Stimulated activated CD4-positive, alpha-beta T cell treated with anti-CD3 and anti-CD28 coated beads, Interleukin-15, amount 100 ng/mL, for 24 hours (primary cell): ENCODE results near the gene SYMPK.
"Not testable (repeated sequence)": the region's sequence is repeated elsewhere in the genome, so short reads cannot be mapped to it uniquely, and the experiment has no call there.

ENCODE experiments used
- DNase-seq: peaks from one replicate; pipeline ENCODE4 v3.0.0-alpha.2; 2020

The SYMPK gene

GRCh38 chr19:45862564-45863334, at the start of gene SYMPK:
Gene SYMPK, minus strand, starts transcription at chr19:45863147. Its CDS starts 8,652 bp downstream, at chr19:45854495.
- DNase-seq = peak; percentile 100

GRCh38 chr19:45911291-45911690, 48.3 kb upstream of the SYMPK start:
- DNase-seq = no peak

DNA sequence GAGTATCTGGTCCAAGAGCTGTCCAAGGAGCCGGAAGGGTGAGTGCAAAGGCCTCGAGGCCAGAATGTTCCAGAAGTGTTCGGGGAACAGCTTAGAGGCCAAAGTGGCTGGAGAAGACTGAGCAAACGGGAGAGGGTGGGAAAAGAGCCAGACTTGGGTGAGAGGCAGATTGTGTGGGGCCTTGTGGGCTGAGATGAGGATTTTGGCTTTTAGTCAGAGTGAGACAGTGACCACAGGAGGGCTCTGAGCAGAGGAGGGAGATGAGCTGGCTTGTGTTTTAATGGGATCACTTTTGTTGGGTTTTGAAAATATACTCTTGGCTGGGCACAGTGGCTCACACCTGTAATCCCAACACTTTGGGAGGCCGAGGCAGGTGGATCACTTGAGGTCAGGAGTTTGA, 46.0 kb upstream of the SYMPK start:
- no peak for DNase-seq

GRCh38 chr19:45906221-45906620, 43.3 kb upstream of the SYMPK start:
- DNase-seq = no peak

GRCh38 chr19:45905011-45905410, 42.1 kb upstream of the SYMPK start:
- DNase-seq = no peak

- DNase-seq = peak; percentile 99
Observed at GRCh38 chr19:45902651-45903625, 40.0 kb upstream of the SYMPK start.

DNA sequence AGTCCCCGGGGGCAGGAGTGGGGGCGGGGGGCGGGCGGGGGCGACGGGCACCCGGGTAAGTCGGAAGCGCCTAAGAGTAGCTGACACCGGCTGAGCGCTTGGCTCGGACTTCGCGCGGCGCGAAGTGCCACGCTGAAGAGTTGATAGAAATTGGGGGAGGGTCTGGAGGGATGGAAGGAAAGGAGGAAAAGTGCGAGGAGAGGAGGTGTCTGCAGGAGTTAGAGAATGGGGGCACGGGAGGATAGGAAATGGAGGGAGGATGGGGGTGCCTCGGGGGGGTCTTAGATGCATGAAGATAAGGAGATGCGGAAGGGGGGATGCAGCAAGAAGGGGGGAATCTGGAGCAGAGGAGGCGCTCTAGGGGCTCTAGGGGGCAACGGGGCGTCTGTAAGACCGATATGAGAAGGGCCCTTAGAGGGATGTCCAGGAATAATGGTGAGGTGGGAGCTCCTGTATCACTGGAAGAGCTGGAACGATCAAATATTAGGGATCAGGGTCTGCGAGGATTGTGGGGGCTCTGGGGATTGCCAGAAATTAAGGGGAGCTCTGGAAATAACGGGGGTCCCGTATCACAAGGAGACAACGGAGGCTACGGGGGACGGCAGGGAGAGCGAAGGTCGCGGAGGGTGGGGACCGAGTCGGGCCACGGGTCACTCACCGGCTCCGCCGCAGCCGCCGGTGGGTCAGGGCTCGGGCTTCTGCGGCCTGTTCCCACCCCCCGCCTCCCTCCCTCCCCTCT, 39.1 kb upstream of the SYMPK start, which contains the start of gene MYPOP:
Gene MYPOP, minus strand, starts transcription at position 702 of the 739 bp plus-strand sequence. CDS start 840 bp downstream, outside the sequence.
- DNase-seq = no peak

- DNase-seq = peak; percentile 53
Observed at GRCh38 chr19:45901432-45901911, 38.5 kb upstream of the SYMPK start.

GRCh38 chr19:45900738-45901431, 37.9 kb upstream of the SYMPK start:
- no peak for DNase-seq

DNA sequence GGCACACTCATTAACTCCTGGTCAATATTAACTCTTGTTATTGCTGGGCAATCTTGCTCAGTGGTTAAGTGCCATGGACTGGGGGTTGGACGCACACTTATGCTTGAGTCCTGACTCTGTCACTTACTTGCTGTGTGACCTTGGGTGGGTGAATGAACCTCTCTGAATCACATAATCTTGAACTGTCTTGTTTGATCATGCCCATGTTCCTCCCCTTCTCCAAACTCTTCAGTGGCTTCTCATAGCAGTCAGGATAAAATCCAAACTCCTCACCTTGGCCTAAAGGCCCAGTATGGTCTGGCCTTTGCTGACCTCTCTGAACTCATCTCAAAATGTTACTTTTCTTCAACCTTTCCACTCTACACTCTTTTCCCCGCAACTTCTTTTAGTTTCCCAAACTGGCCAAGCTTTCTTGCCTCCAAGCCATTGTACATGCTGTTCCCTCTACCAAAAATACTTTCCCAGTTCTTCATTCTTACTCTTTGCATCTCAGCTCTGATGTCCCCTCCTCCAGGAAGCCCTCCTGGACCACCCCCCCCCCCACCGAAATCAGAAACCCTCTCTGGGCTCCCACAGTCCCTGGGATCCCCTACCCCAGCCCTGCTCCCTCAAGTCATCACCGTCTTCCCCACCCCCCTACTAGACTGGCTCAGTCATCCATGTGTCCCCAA, 37.1 kb upstream of the SYMPK start:
- DNase-seq = no peak

DNA sequence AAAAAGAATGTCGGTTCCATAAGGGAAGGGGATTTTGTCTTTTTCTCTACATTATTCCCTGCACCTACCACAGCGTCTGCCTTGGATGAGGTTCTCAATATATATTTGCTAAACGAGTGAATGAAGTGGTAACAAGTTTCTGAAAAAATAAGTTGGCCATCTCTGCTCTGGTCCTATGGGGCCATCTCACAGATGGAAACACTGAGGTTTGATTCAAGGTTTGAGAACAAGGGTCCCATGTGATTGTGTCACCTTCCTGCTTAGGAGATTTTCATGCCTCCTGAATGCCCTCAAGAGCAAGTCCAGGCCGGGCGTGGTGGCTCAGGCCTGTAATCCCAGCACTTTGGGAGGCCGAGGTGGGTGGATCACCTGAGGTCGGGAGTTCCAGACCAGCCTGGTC, 36.3 kb upstream of the SYMPK start:
- DNase-seq = no peak

- no peak for DNase-seq
Observed at GRCh38 chr19:45897261-45897812, 34.4 kb upstream of the SYMPK start.

GRCh38 chr19:45895983-45896599, 33.1 kb upstream of the SYMPK start:
- DNase-seq = not testable (repeated sequence)

DNA sequence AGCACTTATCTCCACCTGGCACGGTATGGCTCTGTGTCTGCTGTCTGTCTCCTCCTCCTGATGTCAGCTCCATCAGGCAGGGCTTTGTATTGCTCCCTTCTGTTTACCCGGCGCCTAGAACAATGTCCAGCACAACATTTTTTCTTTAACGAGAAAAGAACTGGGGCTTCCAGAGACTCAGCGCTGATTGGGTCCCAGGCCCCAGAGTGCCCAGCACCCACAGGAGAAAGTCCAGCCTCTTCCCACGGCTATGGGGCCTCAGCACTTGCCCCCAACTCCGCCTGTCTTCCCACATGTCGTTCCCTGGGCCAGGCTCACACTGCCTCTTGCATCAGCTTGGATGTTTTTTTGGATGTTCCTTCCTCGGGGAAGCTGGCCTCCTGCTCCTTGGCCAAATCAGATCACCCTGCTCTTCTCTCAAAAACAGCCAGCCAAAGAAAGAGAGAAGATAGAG, 32.6 kb upstream of the SYMPK start:
- DNase-seq = no peak

DNA sequence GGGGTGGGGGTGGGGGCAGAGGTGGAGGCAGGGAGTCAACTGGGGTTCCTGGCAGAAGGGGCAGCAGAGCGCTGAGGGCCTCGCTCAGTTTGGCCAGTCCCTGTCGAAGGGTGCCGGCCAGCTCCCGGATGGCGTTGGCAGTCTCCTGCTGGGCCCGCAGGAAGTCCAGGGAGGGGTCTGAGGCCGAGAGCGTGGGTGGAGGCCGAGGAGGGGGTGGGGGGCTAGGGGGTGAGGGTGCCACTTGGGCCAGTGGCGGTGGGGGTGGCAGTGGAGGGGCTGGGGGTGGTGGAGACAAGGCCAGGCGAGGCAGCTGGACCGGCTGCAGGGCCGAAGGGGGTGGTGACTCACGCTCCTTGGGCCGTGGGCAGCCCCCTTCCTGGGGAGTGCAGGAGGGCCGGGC, 27.9 kb upstream of the SYMPK start:
- DNase-seq = no peak

DNA sequence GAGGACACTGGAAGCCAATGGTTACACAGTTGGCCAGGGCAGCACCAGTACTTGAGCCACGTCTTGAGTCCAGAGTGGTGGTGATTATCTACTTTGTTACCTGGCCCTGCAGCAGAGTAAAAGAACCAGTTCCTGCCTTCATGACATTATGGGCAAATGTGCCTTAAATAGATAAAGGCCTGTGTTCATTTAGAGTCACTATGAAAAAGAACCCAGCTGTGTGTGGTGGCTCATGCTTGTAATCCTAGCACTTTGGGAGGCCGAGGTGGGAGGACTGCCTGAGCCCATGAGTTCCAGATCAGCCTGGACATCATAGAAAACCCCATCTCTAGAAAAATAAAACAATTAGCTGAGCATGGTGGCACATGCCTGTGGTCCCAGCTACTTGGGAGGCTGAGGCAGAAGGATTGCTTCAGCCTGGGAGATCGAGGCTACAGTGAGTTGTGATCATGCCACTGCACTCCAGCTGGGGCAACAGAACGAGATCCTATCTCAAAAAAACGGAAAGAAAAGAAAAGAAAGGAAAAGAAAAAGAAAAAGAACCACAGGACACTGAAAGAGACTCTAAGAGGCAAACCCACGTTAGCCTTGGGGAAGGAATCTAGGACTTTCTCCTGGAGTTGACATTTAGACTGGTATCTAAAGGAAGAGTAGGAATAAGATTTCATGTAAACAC, 26.4 kb upstream of the SYMPK start:
- no peak for DNase-seq

DNA sequence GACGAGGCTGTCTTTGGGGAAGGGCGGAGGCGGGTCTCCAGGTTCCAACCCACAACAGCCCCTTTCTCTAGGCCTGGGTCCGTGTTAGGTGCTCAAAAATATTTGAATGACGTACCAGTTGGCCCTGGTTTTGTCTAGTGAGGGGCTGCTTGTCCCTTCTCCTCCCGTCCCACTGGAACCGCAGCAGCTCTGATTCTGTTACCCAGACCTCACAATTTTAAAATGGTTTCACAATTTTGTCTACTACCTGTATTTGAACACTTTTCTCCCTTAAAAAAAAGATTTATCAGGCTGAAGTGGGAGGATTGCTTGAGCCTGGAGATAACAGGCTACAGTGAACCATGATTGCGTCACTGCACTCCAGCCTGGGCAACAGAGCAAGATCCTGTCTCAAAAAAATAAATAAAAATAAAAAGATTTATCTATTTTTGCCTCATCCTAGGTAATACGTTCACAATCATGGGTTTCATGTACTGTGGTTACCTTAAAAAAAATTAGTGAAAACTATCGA, 24.3 kb upstream of the SYMPK start:
- DNase-seq = no peak

GRCh38 chr19:45886427-45887199, 23.7 kb upstream of the SYMPK start:
- DNase-seq = peak; percentile 93
